HepG2 (cell line): Measurements from ENCODE around the gene MYO18A. TPM values are rescaled to one million over a fixed set of nuclear protein-coding genes. Genes with fewer than 3 reads are reported as not detected.

ENCODE experiments used
- AGO1 ChIP-seq: fragments of 200-400 bp; formaldehyde crosslinking; IDR thresholded peaks from 2 replicates; pipeline ENCODE4 v1.6.1; 2017; ENCODE audit warnings: mild to moderate bottlenecking, low read depth, low read length, moderate library complexity; ENCODE audit not compliant: poor library complexity, severe bottlenecking
- ARNT2 ChIP-seq: sonication (generic); formaldehyde crosslinking; IDR thresholded peaks from 2 replicates; pipeline ENCODE4 v1.8.0; 2022; ENCODE audit warnings: mild to moderate bottlenecking, low read depth, missing genetic modification reagents, moderate library complexity
- ATAD3A ChIP-seq: sonication (generic); formaldehyde crosslinking; IDR thresholded peaks from 2 replicates; pipeline ENCODE4 v1.4.0; 2020; ENCODE audit warnings: missing genetic modification reagents
- ATF6 ChIP-seq: sonication (generic); formaldehyde crosslinking; conservative IDR thresholded peaks from 2 replicates; pipeline ENCODE4 v1.4.0; 2020; ENCODE audit warnings: missing genetic modification reagents
- CCDC6 ChIP-seq: sonication (generic); formaldehyde crosslinking; IDR thresholded peaks from 2 replicates; pipeline ENCODE4 v1.8.1; 2022; ENCODE audit warnings: mild to moderate bottlenecking, missing genetic modification reagents, moderate library complexity
- DMTF1 ChIP-seq: sonication (generic); formaldehyde crosslinking; IDR thresholded peaks from 2 replicates; pipeline ENCODE4 v1.4.0; 2020; ENCODE audit warnings: mild to moderate bottlenecking, missing genetic modification reagents
- ERF ChIP-seq: IDR thresholded peaks from 2 replicates; pipeline ENCODE4 v1.6.1; 2018; ENCODE audit warnings: missing biosample characterization, missing genetic modification reagents
- GRHL1 ChIP-seq: sonication (generic); formaldehyde crosslinking; conservative IDR thresholded peaks from 2 replicates; pipeline ENCODE4 v1.8.0; 2022; ENCODE audit warnings: missing genetic modification reagents
- NFKB2 ChIP-seq: sonication (generic); formaldehyde crosslinking; IDR thresholded peaks from 2 replicates; pipeline ENCODE4 v1.4.0; 2020; ENCODE audit warnings: missing genetic modification reagents, borderline replicate concordance
- POLR2A ChIP-seq, 2 experiments: IDR thresholded peaks; 2 replicates each; pipeline ENCODE4 v1.6.1; 2011; ENCODE audit warnings: low read depth in 2 of 2, low read length in 2 of 2, mild to moderate bottlenecking in 1 of 2, moderate library complexity in 1 of 2; ENCODE audit not compliant: insufficient read depth in 1 of 2
- REPIN1 ChIP-seq: sonication (generic); formaldehyde crosslinking; IDR thresholded peaks from 2 replicates; pipeline ENCODE4 v1.8.0; 2022; ENCODE audit warnings: missing genetic modification reagents, low read depth, mild to moderate bottlenecking, borderline replicate concordance
- SMYD3 ChIP-seq: sonication (generic); formaldehyde crosslinking; IDR thresholded peaks from 2 replicates; pipeline ENCODE4 v1.8.1; 2023; ENCODE audit warnings: mild to moderate bottlenecking, missing genetic modification reagents
- SUZ12 ChIP-seq: fragments of 150-350 bp; IDR thresholded peaks from 2 replicates; pipeline ENCODE4 v1.6.1; 2014; ENCODE audit warnings: low read depth, low read length
- U2AF1 ChIP-seq: fragments of 200-400 bp; formaldehyde crosslinking; optimal IDR thresholded peaks from 2 replicates; pipeline ENCODE3; 2017; ENCODE audit warnings: mild to moderate bottlenecking, low read depth, low read length
- ZFP62 ChIP-seq: sonication (generic); formaldehyde crosslinking; IDR thresholded peaks from 2 replicates; pipeline ENCODE4 v1.4.0; 2020; ENCODE audit warnings: missing genetic modification reagents
- ZNF24 ChIP-seq: fragments of 450-650 bp; IDR thresholded peaks from 2 replicates; pipeline ENCODE4 v1.6.1; 2017; ENCODE audit warnings: antibody characterized with exemption, mild to moderate bottlenecking
- ZNF589 ChIP-seq: sonication (generic); formaldehyde crosslinking; conservative IDR thresholded peaks from 2 replicates; pipeline ENCODE4 v1.8.0; 2022; ENCODE audit warnings: mild to moderate bottlenecking, moderate library complexity, missing genetic modification reagents
- ZNF687 ChIP-seq: sonication (generic); formaldehyde crosslinking; IDR thresholded peaks from 2 replicates; pipeline ENCODE4 v1.5.1; 2020; ENCODE audit warnings: mild to moderate bottlenecking, missing genetic modification reagents, moderate library complexity
- ZNF773 ChIP-seq: sonication (generic); formaldehyde crosslinking; IDR thresholded peaks from 2 replicates; pipeline ENCODE4 v1.4.0; 2020; ENCODE audit warnings: missing genetic modification reagents, borderline replicate concordance
- ZSCAN22 ChIP-seq: sonication (generic); formaldehyde crosslinking; IDR thresholded peaks from 2 replicates; pipeline ENCODE4 v1.4.0; 2020; ENCODE audit warnings: mild to moderate bottlenecking, missing genetic modification reagents
- polyA plus RNA-seq, 8 experiments: library from polyadenylated mRNA; depleted of rRNA in 3 of 8; stranded (reverse) in 7 of 8; unstranded in 1 of 8; fragments of >200 nt; fragmentation: Illumina TruSeq in 4 of 8; extraction: Trizol in 4 of 8; gene quantifications; 2 replicates each; pipeline versions ENCODE4 v1.2.1 to v1.2.3, GENCODE V29; 2011 to 2016; ENCODE audit warnings: low read depth in 4 of 8, missing spikeins in 1 of 8, mixed read lengths in 1 of 8; ENCODE audit not compliant: insufficient read depth in 1 of 8
- total RNA-seq, 5 experiments: library from RNA; depleted of rRNA; stranded (reverse); fragments of >200 nt; fragmentation: Illumina TruSeq; extraction: Trizol; gene quantifications; 2 replicates each; pipeline ENCODE4 v1.2.3, GENCODE V29; 2016; ENCODE audit warnings: low read depth in 1 of 5

Gene MYO18A
- total and polyA plus RNA-seq, 2 of the 13 experiments (the other 11 are each of a cell fraction or from before 2014, with no cell fraction given), result 16.8 to 24.8 TPM

- TF ChIP-seq ATF6 (no peak), ZNF589 (CRISPR knock-in tag) (no peak), CCDC6 (CRISPR knock-in tag) (peak; percentile 84; the same call in 1 of the 2 replicates), SUZ12 (no peak), REPIN1 (CRISPR knock-in tag) (no peak), ZFP62 (CRISPR knock-in tag) (no peak), SMYD3 (CRISPR knock-in tag) (no peak), ZNF687 (CRISPR knock-in tag) (peak; percentile 91), POLR2A (IDR thresholded peaks at IDR 0.05; ENCODE audit: insufficient read depth in 1 of 2, low read depth in 2 of 2, low read length in 2 of 2) (peak in 1 of 2 experiments; percentile 33; a peak in 1 of 4 replicates), AGO1 (no peak), ZSCAN22 (no peak), ZNF773 (CRISPR knock-in tag) (no peak), GRHL1 (no peak), NFKB2 (CRISPR knock-in tag) (no peak; the same call in 1 of the 2 replicates), ZNF24 (peak; percentile 69), ATAD3A (CRISPR knock-in tag) (no peak), ERF (CRISPR knock-in tag) (peak; percentile 94), ARNT2 (CRISPR knock-in tag) (no peak), DMTF1 (no peak), U2AF1 (no peak)
These were observed 31.3 kb downstream of the MYO18A start (continued) for GRCh38 chr17:29148790-29149430.
